Loucy (cell line): ENCODE results near the gene BICRA.

ENCODE experiments used
- H2AFZ ChIP-seq: fragments of 200-600 bp; sonication (generic); 2 replicates; pipeline ENCODE4 v1.6.0; 2016; ENCODE audit warnings: antibody characterized with exemption, mild to moderate bottlenecking, low read length, moderate library complexity
- H3F3A ChIP-seq: fragments of 200-600 bp; 2 replicates; pipeline ENCODE4 v1.6.0; 2016; ENCODE audit warnings: antibody characterized with exemption, low read depth, mild to moderate bottlenecking
- H3K27me3 ChIP-seq: fragments of 200-600 bp; sonication (generic); 2 replicates; pipeline ENCODE4 v1.6.1; 2014; ENCODE audit warnings: low read length, mild to moderate bottlenecking; ENCODE audit not compliant: insufficient read depth, poor library complexity, severe bottlenecking
- H3K36me3 ChIP-seq: fragments of 200-600 bp; sonication (generic); 2 replicates; pipeline ENCODE4 v1.6.1; 2016; ENCODE audit warnings: low read length; ENCODE audit not compliant: insufficient read depth
- H3K4me1 ChIP-seq: fragments of 200-600 bp; sonication (generic); 2 replicates; pipeline ENCODE4 v1.5.1; 2014; ENCODE audit warnings: low read length, mild to moderate bottlenecking; ENCODE audit not compliant: insufficient read depth, poor library complexity, severe bottlenecking
- H3K4me2 ChIP-seq: fragments of 200-600 bp; sonication (generic); 2 replicates; pipeline ENCODE4 v1.6.0; 2014; ENCODE audit warnings: antibody characterized with exemption, low read length, low read depth, mild to moderate bottlenecking; ENCODE audit not compliant: poor library complexity, severe bottlenecking
- H3K4me3 ChIP-seq: fragments of 200-600 bp; sonication (generic); 2 replicates; pipeline ENCODE4 v1.5.1; 2014; ENCODE audit warnings: low read length, mild to moderate bottlenecking, mixed read lengths; ENCODE audit not compliant: poor library complexity, severe bottlenecking
- H3K79me2 ChIP-seq: fragments of 200-600 bp; sonication (generic); 2 replicates; pipeline ENCODE4 v1.6.1; 2014; ENCODE audit warnings: low read length; ENCODE audit not compliant: insufficient read depth
- H3K9ac ChIP-seq: fragments of 200-600 bp; sonication (generic); 2 replicates; pipeline ENCODE4 v1.6.0; 2014; ENCODE audit warnings: mild to moderate bottlenecking, low read depth, low read length, moderate library complexity; ENCODE audit not compliant: poor library complexity, severe bottlenecking
- H3K9me2 ChIP-seq: fragments of 200-600 bp; sonication (generic); replicated peaks from 2 replicates; pipeline ENCODE4 v1.6.1; 2016; ENCODE audit warnings: low read depth, low read length, mixed read lengths
- H3K9me3 ChIP-seq: fragments of 200-600 bp; sonication (generic); 2 replicates; pipeline ENCODE4 v1.6.1; 2014; ENCODE audit warnings: mild to moderate bottlenecking, antibody characterized with exemption, low read length, low read depth; ENCODE audit not compliant: insufficient read depth
- H4K20me1 ChIP-seq: fragments of 200-600 bp; sonication (generic); 2 replicates; pipeline ENCODE4 v1.6.0; 2014; ENCODE audit warnings: antibody characterized with exemption, low read length, mild to moderate bottlenecking; ENCODE audit not compliant: insufficient read depth, poor library complexity, severe bottlenecking
- CTCF ChIP-seq: fragments of 200-600 bp; sonication (generic); conservative IDR thresholded peaks from 2 replicates; pipeline ENCODE4 v1.5.1; 2014; ENCODE audit warnings: mild to moderate bottlenecking, antibody characterized with exemption, low read length
- EZH2phosphoT487 ChIP-seq: fragments of 200-600 bp; IDR thresholded peaks from 2 replicates; pipeline ENCODE4 v1.6.1; 2018; ENCODE audit warnings: antibody characterized with exemption, mild to moderate bottlenecking, moderate library complexity, borderline replicate concordance

The BICRA gene

GRCh38 chr19:47652285-47652684 lies 43.4 kb downstream of the BICRA start:
- Histone ChIP-seq H3K9me2 (no peaks in the 10 kb centered on the region), H3K79me2 (peaks cover 67% of the 10 kb centered on the region; the same call in 1 of the 2 replicates), H3K4me2 (no peak overlapping the region), H3K36me3 (no peaks in the 10 kb centered on the region), H3F3A (no peaks in the 10 kb centered on the region), H3K9me3 (no peaks in the 10 kb centered on the region), H3K4me3 (no peak overlapping the region), H3K27me3 (no peaks in the 10 kb centered on the region), H2AFZ (no peak overlapping the region), H3K9ac (no peak overlapping the region), H4K20me1 (peaks cover 24% of the 10 kb centered on the region), H3K4me1 (no peaks in the 10 kb centered on the region)
- TF ChIP-seq CTCF (no peak), EZH2phosphoT487 (no peak)

- H3K4me2 ChIP-seq = no peak overlapping the region
- TF ChIP-seq CTCF (no peak), EZH2phosphoT487 (no peak)
- H3K27me3 ChIP-seq = no peaks in the 10 kb centered on the region
- no peak overlapping the region for H2AFZ ChIP-seq
- no peak overlapping the region for H3K4me3 ChIP-seq
- H3K79me2 ChIP-seq = peaks cover 72% of the 10 kb centered on the region; the same call in 1 of the 2 replicates
- H3K9ac ChIP-seq = no peak overlapping the region
- H3K9me2 ChIP-seq = no peaks in the 10 kb centered on the region
- H3K36me3 ChIP-seq = no peaks in the 10 kb centered on the region; the same call in 1 of the 2 replicates
- no peaks in the 10 kb centered on the region for H3F3A ChIP-seq
- H3K9me3 ChIP-seq = no peaks in the 10 kb centered on the region
- H4K20me1 ChIP-seq = peaks cover 15% of the 10 kb centered on the region
- H3K4me1 ChIP-seq = no peaks in the 10 kb centered on the region
These were observed 44.9 kb downstream of the BICRA start for GRCh38 chr19:47653856-47654255.

DNA sequence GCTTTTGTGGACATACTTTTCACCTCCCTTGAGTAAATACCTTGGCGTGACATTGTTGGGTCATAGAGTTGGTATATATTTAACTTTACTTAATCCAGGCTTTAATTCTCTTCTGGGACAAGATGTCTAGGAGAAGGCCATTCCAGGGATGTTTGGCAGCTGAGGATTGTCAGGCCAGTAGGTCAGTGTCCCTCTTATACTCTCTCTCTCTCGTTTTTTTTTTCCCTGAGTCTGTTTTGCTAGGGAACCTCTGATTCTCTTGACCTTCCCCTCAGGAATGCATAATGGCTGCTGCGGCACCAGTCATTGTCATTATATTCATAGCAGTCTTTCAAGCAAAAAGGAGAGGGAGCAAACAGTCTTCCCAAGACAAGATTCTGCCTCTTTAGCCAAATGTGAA lies 48.8 kb downstream of the BICRA start:
- no peak overlapping the region for H3K4me3 ChIP-seq
- peaks cover 71% of the 10 kb centered on the region; the same call in 1 of the 2 replicates for H3K79me2 ChIP-seq
- no peak overlapping the region for H3K4me2 ChIP-seq
- no peak for TF ChIP-seq CTCF
- no peaks in the 10 kb centered on the region for H3F3A ChIP-seq
- H4K20me1 ChIP-seq = peaks cover 6% of the 10 kb centered on the region
- no peaks in the 10 kb centered on the region for H3K4me1 ChIP-seq
- no peaks in the 10 kb centered on the region for H3K27me3 ChIP-seq
- H3K9me3 ChIP-seq = no peaks in the 10 kb centered on the region
- H3K36me3 ChIP-seq = no peaks in the 10 kb centered on the region; the same call in 1 of the 2 replicates
- no peaks in the 10 kb centered on the region for H3K9me2 ChIP-seq
- no peak overlapping the region for H2AFZ ChIP-seq
- no peak overlapping the region for H3K9ac ChIP-seq
